ENCODE measurements around the gene REN. TPM values are rescaled to one million over a fixed set of nuclear protein-coding genes. Genes with fewer than 3 reads are reported as not detected.

The REN gene
- total RNA-seq, 3 donors from 2014 or later: not detected

GRCh38 chr1:204146309-204146708 lies 19.8 kb downstream of the REN start:
- H3K36me3 ChIP-seq: no peaks in the 10 kb centered on the region
- TF ChIP-seq POLR2A (IDR thresholded peaks at IDR 0.05) (no peak), CTCF (IDR thresholded peaks at IDR 0.05) (no peak), POLR2AphosphoS5 (IDR thresholded peaks at IDR 0.05) (no peak)
- no peaks in the 10 kb centered on the region for H3K9me3 ChIP-seq
- H3K4me1 ChIP-seq: peaks cover 0 to 12% of the 10 kb centered on the region in 2 donors
- no peak overlapping the region for H3K27ac ChIP-seq
- H3K4me3 ChIP-seq: no peak overlapping the region
- intact Hi-C loops (cut with DNase I; ENCODE audit: low total_unique reads): no loop called here
- DNase-seq (ENCODE audit: low spot score in 2 of 2): no peak
- H3K27me3 ChIP-seq: no peaks in the 10 kb centered on the region

- Histone ChIP-seq H3K4me1 (peaks cover 0 to 7% of the 10 kb centered on the region in 2 donors), H3K27me3 (no peaks in the 10 kb centered on the region), H3K4me3 (no peak overlapping the region), H3K9me3 (no peaks in the 10 kb centered on the region), H3K27ac (no peak overlapping the region), H3K36me3 (no peaks in the 10 kb centered on the region)
- no peak for DNase-seq (ENCODE audit: low spot score in 2 of 2)
- TF ChIP-seq POLR2A (IDR thresholded peaks at IDR 0.05): no peak
- TF ChIP-seq CTCF (IDR thresholded peaks at IDR 0.05): no peak
- no peak for TF ChIP-seq POLR2AphosphoS5 (IDR thresholded peaks at IDR 0.05)
- intact Hi-C loops (cut with DNase I; ENCODE audit: low total_unique reads): no loop called here
Measured at GRCh38 chr1:204145033-204145504, 21.1 kb downstream of the REN start.

GRCh38 chr1:204143276-204144041 lies 22.7 kb downstream of the REN start:
- H3K9me3 ChIP-seq: no peaks in the 10 kb centered on the region
- no peaks in the 10 kb centered on the region for H3K36me3 ChIP-seq
- intact Hi-C loops (cut with DNase I; ENCODE audit: low total_unique reads): no loop called here
- H3K27me3 ChIP-seq: no peaks in the 10 kb centered on the region
- no peak overlapping the region for H3K4me3 ChIP-seq
- no peaks in the 10 kb centered on the region for H3K4me1 ChIP-seq
- no peak for TF ChIP-seq POLR2A (IDR thresholded peaks at IDR 0.05)
- TF ChIP-seq CTCF (IDR thresholded peaks at IDR 0.05): no peak
- no peak for TF ChIP-seq POLR2AphosphoS5 (IDR thresholded peaks at IDR 0.05)
- no peak for DNase-seq (ENCODE audit: low spot score in 2 of 2)
- no peak overlapping the region for H3K27ac ChIP-seq

GRCh38 chr1:204142032-204142974 lies 23.8 kb downstream of the REN start:
- no peaks in the 10 kb centered on the region for H3K36me3 ChIP-seq
- H3K4me1 ChIP-seq: no peaks in the 10 kb centered on the region
- H3K4me3 ChIP-seq: no peak overlapping the region
- H3K27ac ChIP-seq: no peak overlapping the region
- no peak for DNase-seq (ENCODE audit: low spot score in 2 of 2)
- intact Hi-C loops (cut with DNase I; ENCODE audit: low total_unique reads): no loop called here
- no peaks in the 10 kb centered on the region for H3K9me3 ChIP-seq
- no peaks in the 10 kb centered on the region for H3K27me3 ChIP-seq
- TF ChIP-seq CTCF (IDR thresholded peaks at IDR 0.05) (no peak), POLR2AphosphoS5 (IDR thresholded peaks at IDR 0.05) (no peak), POLR2A (IDR thresholded peaks at IDR 0.05) (no peak)

GRCh38 chr1:204141131-204141530 lies 25.0 kb downstream of the REN start:
- Histone ChIP-seq H3K4me3 (no peak overlapping the region), H3K27ac (no peak overlapping the region), H3K36me3 (no peaks in the 10 kb centered on the region), H3K4me1 (no peaks in the 10 kb centered on the region), H3K9me3 (no peaks in the 10 kb centered on the region), H3K27me3 (no peaks in the 10 kb centered on the region)
- intact Hi-C loops (cut with DNase I; ENCODE audit: low total_unique reads): no loop called here
- TF ChIP-seq POLR2AphosphoS5 (IDR thresholded peaks at IDR 0.05): no peak
- TF ChIP-seq POLR2A (IDR thresholded peaks at IDR 0.05): no peak
- TF ChIP-seq CTCF (IDR thresholded peaks at IDR 0.05): no peak
- no peak for DNase-seq (ENCODE audit: low spot score in 2 of 2)

Data from breast epithelium (tissue), 4 donors.